Smooth muscle cell (in vitro differentiated cells): ENCODE results near the gene SLC6A17. TPM values are rescaled to one million over a fixed set of nuclear protein-coding genes. Genes with fewer than 3 reads are reported as not detected.

ENCODE experiments used
- DNase-seq: peaks from one replicate; lab custom pipeline; 2025; ENCODE audit not compliant: unreplicated experiment; lab: John Stamatoyannopoulos, UW
- H2AFZ ChIP-seq: fragments of 200-600 bp; sonication (generic); 2 replicates; pipeline ENCODE4 v1.6.0; 2016; ENCODE audit warnings: antibody characterized with exemption, low read depth, mild to moderate bottlenecking
- H3F3A ChIP-seq: fragments of 200-600 bp; sonication (generic); 2 replicates; pipeline ENCODE4 v1.6.0; 2017; ENCODE audit warnings: antibody characterized with exemption, low read depth
- H3K27ac ChIP-seq: fragments of 200-600 bp; sonication (generic); 2 replicates; pipeline ENCODE4 v1.5.1; 2016; ENCODE audit warnings: low read depth, mild to moderate bottlenecking
- H3K27me3 ChIP-seq: fragments of 200-600 bp; sonication (generic); 2 replicates; pipeline ENCODE4 v1.6.1; 2016; ENCODE audit warnings: low read depth, mild to moderate bottlenecking
- H3K36me3 ChIP-seq: fragments of 200-600 bp; sonication (generic); 2 replicates; pipeline ENCODE4 v1.5.1; 2016; ENCODE audit warnings: low read depth
- H3K4me1 ChIP-seq: fragments of 200-600 bp; sonication (generic); 2 replicates; pipeline ENCODE4 v1.5.1; 2016; ENCODE audit warnings: low read depth
- H3K4me2 ChIP-seq: fragments of 200-600 bp; sonication (generic); 2 replicates; pipeline ENCODE4 v1.6.0; 2016; ENCODE audit warnings: mild to moderate bottlenecking
- H3K4me3 ChIP-seq: fragments of 200-600 bp; sonication (generic); 2 replicates; pipeline ENCODE4 v1.5.1; 2016; ENCODE audit warnings: mild to moderate bottlenecking
- H3K79me2 ChIP-seq: fragments of 200-600 bp; sonication (generic); 2 replicates; pipeline ENCODE4 v1.6.0; 2016; ENCODE audit warnings: low read depth, mild to moderate bottlenecking
- H3K9ac ChIP-seq: fragments of 200-600 bp; sonication (generic); 2 replicates; pipeline ENCODE4 v1.6.0; 2016; ENCODE audit warnings: low read depth
- H3K9me3 ChIP-seq: fragments of 200-600 bp; sonication (generic); replicated peaks from 2 replicates; pipeline ENCODE4 v1.5.1; 2016; ENCODE audit warnings: low read depth
- H4K20me1 ChIP-seq: fragments of 200-600 bp; sonication (generic); 2 replicates; pipeline ENCODE4 v1.6.0; 2016; ENCODE audit warnings: low read depth
- WGBS: methylation state at CpG from one replicate; pipeline ENCODE4 v1.1.7; 2016; ENCODE audit warnings: low lambda C conversion rate; 5-methylcytosine and 5-hydroxymethylcytosine counted together
- polyA plus RNA-seq: library from polyadenylated mRNA; unstranded; fragments of >200 nt; fragmentation: Nextera tagmentation; extraction: Ambion mirVana; gene quantifications from 2 replicates; pipeline ENCODE4 v1.2.1, GENCODE V29; 2016
- total RNA-seq: library from RNA; depleted of rRNA; stranded (reverse); fragments of >200 nt; gene quantifications from 2 replicates; pipeline ENCODE4 v1.2.3, GENCODE V29; 2014
- TF ChIP-seq, protein P1 (sequence below): fragments of 200-600 bp; sonication (generic); IDR thresholded peaks from 2 replicates; pipeline ENCODE4 v1.5.1; 2017; ENCODE audit warnings: borderline replicate concordance, mild to moderate bottlenecking, antibody characterized with exemption; ENCODE audit not compliant: insufficient read depth, poor library complexity, severe bottlenecking

Gene SLC6A17
- total and polyA plus RNA-seq, 2 experiments from 2014 or later, result 3.2 to 4.0 TPM

- TF ChIP-seq, protein P1, sequence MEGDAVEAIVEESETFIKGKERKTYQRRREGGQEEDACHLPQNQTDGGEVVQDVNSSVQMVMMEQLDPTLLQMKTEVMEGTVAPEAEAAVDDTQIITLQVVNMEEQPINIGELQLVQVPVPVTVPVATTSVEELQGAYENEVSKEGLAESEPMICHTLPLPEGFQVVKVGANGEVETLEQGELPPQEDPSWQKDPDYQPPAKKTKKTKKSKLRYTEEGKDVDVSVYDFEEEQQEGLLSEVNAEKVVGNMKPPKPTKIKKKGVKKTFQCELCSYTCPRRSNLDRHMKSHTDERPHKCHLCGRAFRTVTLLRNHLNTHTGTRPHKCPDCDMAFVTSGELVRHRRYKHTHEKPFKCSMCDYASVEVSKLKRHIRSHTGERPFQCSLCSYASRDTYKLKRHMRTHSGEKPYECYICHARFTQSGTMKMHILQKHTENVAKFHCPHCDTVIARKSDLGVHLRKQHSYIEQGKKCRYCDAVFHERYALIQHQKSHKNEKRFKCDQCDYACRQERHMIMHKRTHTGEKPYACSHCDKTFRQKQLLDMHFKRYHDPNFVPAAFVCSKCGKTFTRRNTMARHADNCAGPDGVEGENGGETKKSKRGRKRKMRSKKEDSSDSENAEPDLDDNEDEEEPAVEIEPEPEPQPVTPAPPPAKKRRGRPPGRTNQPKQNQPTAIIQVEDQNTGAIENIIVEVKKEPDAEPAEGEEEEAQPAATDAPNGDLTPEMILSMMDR, result no peak
- no peaks in the 10 kb centered on the region for H3K36me3 ChIP-seq
- no peaks in the 10 kb centered on the region for H3K4me1 ChIP-seq
- H3K27ac ChIP-seq, result no peak overlapping the region
- H3K4me2 ChIP-seq, result no peak overlapping the region
- H3K27me3 ChIP-seq, result no peaks in the 10 kb centered on the region
- no peaks in the 10 kb centered on the region for H4K20me1 ChIP-seq
- WGBS, result 73% methylated on average over 6 of the region's 6 CpGs
- H3K9ac ChIP-seq, result no peak overlapping the region
- no peak for DNase-seq
- H3F3A ChIP-seq, result no peaks in the 10 kb centered on the region
- no peak overlapping the region for H3K4me3 ChIP-seq
- H3K79me2 ChIP-seq, result no peaks in the 10 kb centered on the region
- no peaks in the 10 kb centered on the region for H3K9me3 ChIP-seq
- no peak overlapping the region for H2AFZ ChIP-seq
Measured at GRCh38 chr1:110165761-110166231, 15.5 kb downstream of the SLC6A17 start.

DNA sequence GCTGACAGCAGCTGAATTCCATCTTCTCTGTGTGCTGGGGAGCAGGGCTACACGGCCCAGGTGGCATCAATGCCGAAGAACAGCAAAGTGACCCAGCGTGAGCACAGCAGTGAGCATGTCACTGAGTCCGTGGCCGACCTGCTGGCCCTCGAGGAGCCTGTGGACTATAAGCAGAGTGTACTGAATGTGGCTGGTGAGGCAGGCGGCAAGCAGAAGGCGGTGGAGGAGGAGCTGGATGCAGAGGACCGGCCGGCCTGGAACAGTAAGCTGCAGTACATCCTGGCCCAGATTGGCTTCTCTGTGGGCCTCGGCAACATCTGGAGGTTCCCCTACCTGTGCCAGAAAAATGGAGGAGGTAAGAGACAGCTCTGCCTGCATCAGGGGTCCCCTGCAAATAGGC lies 16.6 kb downstream of the SLC6A17 start:
- Histone ChIP-seq H3K4me3 (no peak overlapping the region), H4K20me1 (no peaks in the 10 kb centered on the region), H3K9ac (no peak overlapping the region), H3K36me3 (no peaks in the 10 kb centered on the region), H3K4me2 (no peak overlapping the region), H3K4me1 (no peaks in the 10 kb centered on the region), H2AFZ (no peak overlapping the region), H3K9me3 (no peaks in the 10 kb centered on the region), H3K27me3 (no peaks in the 10 kb centered on the region), H3K79me2 (no peaks in the 10 kb centered on the region), H3K27ac (no peak overlapping the region), H3F3A (no peaks in the 10 kb centered on the region)
- 96% methylated on average over 11 of the region's 11 CpGs for WGBS
- no peak for DNase-seq
- TF ChIP-seq, protein P1, result no peak

- DNase-seq, result no peak
- Histone ChIP-seq H3K36me3 (no peaks in the 10 kb centered on the region), H3K4me3 (no peak overlapping the region), H3K9me3 (no peaks in the 10 kb centered on the region), H3K79me2 (no peaks in the 10 kb centered on the region), H2AFZ (no peak overlapping the region), H3K4me1 (peaks cover 16% of the 10 kb centered on the region), H3F3A (peaks cover 6% of the 10 kb centered on the region), H3K27me3 (no peaks in the 10 kb centered on the region), H3K4me2 (peak overlapping the region; percentile 70), H4K20me1 (no peaks in the 10 kb centered on the region), H3K9ac (no peak overlapping the region), H3K27ac (peak overlapping the region; percentile 62)
- 33% methylated on average over 13 of the region's 13 CpGs for WGBS
- TF ChIP-seq, protein P1, result no peak
Measured at GRCh38 chr1:110170766-110171733, 20.8 kb downstream of the SLC6A17 start.
